SK-N-SH (cell line): ENCODE data around the gene CRYZL1. TPM values are rescaled to one million over a fixed set of nuclear protein-coding genes. Genes with fewer than 3 reads are reported as not detected.

Experiments
- CTCF ChIA-PET: fragments of 300-600, 350-600 bp; formaldehyde crosslinking; extraction: SDS; loops from one replicate; lab custom pipeline; 2021; lab: Yijun Ruan, JAX
- POLR2A ChIA-PET: fragments of 350-600 bp; sonication (Branson Sonifier 250); formaldehyde crosslinking; extraction: SDS; loops from one replicate; lab custom pipeline; 2020; ENCODE audit warnings: antibody characterized with exemption, inconsistent platforms; lab: Yijun Ruan, JAX
- DNase-seq: peaks from one replicate; pipeline ENCODE4 v3.0.0; 2012
- H2AFZ ChIP-seq: fragments of 200-600 bp; sonication (generic); 2 replicates; pipeline ENCODE4 v1.8.1; 2016; ENCODE audit warnings: antibody characterized with exemption, mild to moderate bottlenecking, low read depth
- H3F3A ChIP-seq: fragments of 200-600 bp; sonication (generic); replicated peaks from 2 replicates; pipeline ENCODE3; 2016; ENCODE audit warnings: antibody characterized with exemption, mild to moderate bottlenecking; ENCODE audit not compliant: insufficient read depth
- H3K27ac ChIP-seq, 2 experiments: fragments of 200-500 bp in 1 of 2; fragments of 200-600 bp in 1 of 2; sonication (Bioruptor generic) in 1 of 2; sonication (generic), shearing (Covaris generic) in 1 of 2; 2 replicates each; pipeline versions ENCODE4 v1.5.1 to v1.6.1; 2014 to 2016; ENCODE audit warnings: low read depth in 2 of 2, inconsistent platforms in 1 of 2, low read length in 1 of 2, mild to moderate bottlenecking in 1 of 2, mixed read lengths in 1 of 2
- H3K27me3 ChIP-seq: fragments of 200-600 bp; sonication (generic), shearing (Covaris generic); 2 replicates; pipeline ENCODE4 v1.6.1; 2016; ENCODE audit warnings: mixed run types; ENCODE audit not compliant: insufficient read depth
- H3K36me3 ChIP-seq, 2 experiments: fragments of 200-500 bp in 1 of 2; fragments of 200-600 bp in 1 of 2; sonication (Bioruptor generic) in 1 of 2; sonication (generic) in 1 of 2; replicated peaks in 1 of 2; 2 replicates each; pipeline versions ENCODE3 to v1.5.1; 2014 to 2016; ENCODE audit warnings: low read length in 1 of 2, mild to moderate bottlenecking in 1 of 2; ENCODE audit not compliant: insufficient read depth in 2 of 2, control insufficient read depth in 1 of 2
- H3K4me1 ChIP-seq, 2 experiments: fragments of 200-500 bp in 1 of 2; fragments of 200-600 bp in 1 of 2; sonication (Bioruptor generic) in 1 of 2; sonication (generic), shearing (Covaris generic) in 1 of 2; 2 replicates each; pipeline versions ENCODE4 v1.5.1 to v1.6.1; 2014 to 2016; ENCODE audit warnings: low read depth in 1 of 2, low read length in 1 of 2, mixed run types in 1 of 2; ENCODE audit not compliant: insufficient read depth in 2 of 2, control insufficient read depth in 1 of 2
- H3K4me2 ChIP-seq: fragments of 200-600 bp; sonication (generic), shearing (Covaris generic); 2 replicates; pipeline ENCODE4 v1.6.1; 2017; ENCODE audit warnings: mixed run types
- H3K4me3 ChIP-seq, 2 experiments: fragments of 200-500 bp in 1 of 2; fragments of 200-600 bp in 1 of 2; sonication (Bioruptor generic) in 1 of 2; sonication (generic), shearing (Covaris generic) in 1 of 2; 2 replicates each; pipeline versions ENCODE4 v1.5.1 to v1.8.1; 2014 to 2016; ENCODE audit warnings: low read depth in 2 of 2, inconsistent platforms in 1 of 2, low read length in 1 of 2, mild to moderate bottlenecking in 1 of 2, mixed read lengths in 1 of 2, moderate library complexity in 1 of 2
- H3K79me2 ChIP-seq: fragments of 200-600 bp; sonication (generic); 2 replicates; pipeline ENCODE4 v1.8.1; 2017; ENCODE audit warnings: mild to moderate bottlenecking; ENCODE audit not compliant: insufficient read depth
- H3K9ac ChIP-seq: fragments of 200-600 bp; sonication (generic); 2 replicates; pipeline ENCODE4 v1.6.1; 2017; ENCODE audit warnings: mixed run types
- H3K9me2 ChIP-seq: fragments of 200-600 bp; sonication (generic); 2 replicates; pipeline ENCODE4 v1.6.1; 2017; ENCODE audit warnings: mixed run types
- H3K9me3 ChIP-seq: fragments of 200-600 bp; sonication (generic); 2 replicates; pipeline ENCODE4 v1.6.1; 2017; ENCODE audit warnings: mixed run types, mild to moderate bottlenecking, moderate library complexity
- H4K20me1 ChIP-seq: fragments of 200-600 bp; sonication (generic); 2 replicates; pipeline ENCODE4 v1.6.1; 2017; ENCODE audit warnings: mild to moderate bottlenecking, mixed run types; ENCODE audit not compliant: insufficient read depth
- CHD2 ChIP-seq: fragments of 150-350 bp; IDR thresholded peaks from 2 replicates; pipeline ENCODE4 v1.6.1; 2018; ENCODE audit warnings: low read length; ENCODE audit not compliant: partially characterized antibody
- EZH2phosphoT487 ChIP-seq: fragments of 200-600 bp; sonication (generic); IDR thresholded peaks from 2 replicates; pipeline ENCODE4 v1.6.1; 2017; ENCODE audit warnings: low read depth, mixed run types, mild to moderate bottlenecking, antibody characterized with exemption, moderate library complexity, borderline replicate concordance
- FOXM1 ChIP-seq: IDR thresholded peaks from 2 replicates; pipeline ENCODE4 v1.4.0; 2012; ENCODE audit warnings: low read depth, mild to moderate bottlenecking
- NFIC ChIP-seq: IDR thresholded peaks from 2 replicates; pipeline ENCODE4 v1.4.0; 2012; ENCODE audit warnings: borderline replicate concordance
- RCOR1 ChIP-seq: fragments of 150-350 bp; IDR thresholded peaks from 2 replicates; pipeline ENCODE4 v1.6.1; 2017; ENCODE audit warnings: antibody characterized with exemption, low read length
- SIN3A ChIP-seq: IDR thresholded peaks from 2 replicates; pipeline ENCODE4 v1.6.1; 2012; ENCODE audit warnings: low read depth, mild to moderate bottlenecking, low read length, moderate library complexity, borderline replicate concordance
- SMC3 ChIP-seq: IDR thresholded peaks from 2 replicates; pipeline ENCODE4 v1.6.1; 2012; ENCODE audit warnings: low read depth, low read length, improper control_type of control experiment
- YY1 ChIP-seq: IDR thresholded peaks from 2 replicates; pipeline ENCODE4 v1.4.0; 2012; ENCODE audit warnings: low read depth, mild to moderate bottlenecking
- whole genome bisulfite sequencing: methylation state at CpG from one replicate; pipeline ENCODE4 v1.1.6; 2017; ENCODE audit warnings: low lambda C conversion rate; 5-methylcytosine and 5-hydroxymethylcytosine counted together
- polyA plus RNA-seq, 3 experiments: library from polyadenylated mRNA; depleted of rRNA; stranded (reverse); fragments of >200 nt; gene quantifications; 2 replicates each; pipeline ENCODE4 v1.2.3, GENCODE V29; 2012
- TF ChIP-seq, protein P1 (sequence below): IDR thresholded peaks from 2 replicates; pipeline ENCODE4; 2012
- TF ChIP-seq, protein P2 (sequence below): IDR thresholded peaks from 2 replicates; pipeline ENCODE4 v1.4.0; 2012; ENCODE audit warnings: low read depth
- TF ChIP-seq, protein P3 (sequence below): IDR thresholded peaks from 2 replicates; pipeline ENCODE4 v1.4.0; 2012; ENCODE audit warnings: low read depth, borderline replicate concordance

CRYZL1 gene
- polyA plus RNA-seq, 1 of the 3 experiments (the other 2 are of a cell fraction): 26.3 TPM

DNA sequence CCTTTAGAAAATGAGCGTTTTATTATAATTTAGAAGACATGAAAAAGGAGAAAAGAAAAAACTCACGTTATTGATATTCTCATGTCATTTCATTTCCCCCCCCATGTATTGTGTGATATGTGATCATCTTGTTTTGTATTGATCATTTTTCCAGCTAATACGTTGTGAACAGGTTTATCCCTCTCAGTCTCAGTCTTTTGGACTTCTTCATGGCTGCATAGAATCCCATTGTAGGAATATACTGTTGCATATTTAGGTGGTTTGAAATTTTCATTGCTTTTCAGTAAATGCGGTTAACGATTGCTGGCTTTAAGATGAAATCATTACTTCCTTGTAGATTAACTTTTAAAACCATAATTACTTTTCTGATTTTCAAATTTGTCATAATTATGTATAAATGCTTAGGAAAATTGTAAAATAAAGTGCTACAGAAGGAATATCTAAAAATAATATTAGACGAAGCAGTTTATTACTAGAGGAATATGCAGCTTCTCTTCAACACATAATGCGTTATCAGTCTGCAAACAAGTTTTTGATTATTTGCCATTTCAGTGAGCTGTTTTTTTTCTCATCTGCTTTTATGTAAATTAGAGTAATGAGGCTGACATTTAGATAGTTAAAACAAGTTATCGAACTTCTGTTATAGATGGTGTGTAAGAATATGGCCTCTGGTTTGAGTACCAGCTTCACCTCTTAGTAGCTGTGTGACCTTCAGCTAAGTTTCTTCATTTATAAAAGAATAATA, 96.9 kb downstream of the CRYZL1 start:
- ChIA-PET POLR2A (no interaction called here), CTCF (interaction anchor here (0.7 to 1.7 kb wide), 3 partner anchors 13 to 61 kb away, joined by 3 to 7 read pairs (median 3); no protein-coding TSS in a partner anchor)
- Histone ChIP-seq H3K27ac (peak overlapping the region in 1 of 2 experiments; percentile 99; a peak in 1 of 4 replicates), H2AFZ (no peak overlapping the region), H3K4me2 (peak overlapping the region; percentile 76), H4K20me1 (peaks cover 62% of the 10 kb centered on the region), H3K9me2 (no peaks in the 10 kb centered on the region), H3K9me3 (no peaks in the 10 kb centered on the region), H3K4me3 (peak overlapping the region; percentile 78), H3K4me1 (peaks cover 8 to 10% of the 10 kb centered on the region in 2 experiments; a peak in 3 of 4 replicates), H3K36me3 (peaks cover 28 to 39% of the 10 kb centered on the region in 2 experiments), H3K27me3 (no peaks in the 10 kb centered on the region), H3F3A (peaks cover 41% of the 10 kb centered on the region), H3K9ac (peak overlapping the region; percentile 97), H3K79me2 (peaks cover 90% of the 10 kb centered on the region)
- TF ChIP-seq FOXM1 (no peak), RCOR1 (no peak), YY1 (no peak), SMC3 (no peak), EZH2phosphoT487 (no peak)
- TF ChIP-seq, protein P1, sequence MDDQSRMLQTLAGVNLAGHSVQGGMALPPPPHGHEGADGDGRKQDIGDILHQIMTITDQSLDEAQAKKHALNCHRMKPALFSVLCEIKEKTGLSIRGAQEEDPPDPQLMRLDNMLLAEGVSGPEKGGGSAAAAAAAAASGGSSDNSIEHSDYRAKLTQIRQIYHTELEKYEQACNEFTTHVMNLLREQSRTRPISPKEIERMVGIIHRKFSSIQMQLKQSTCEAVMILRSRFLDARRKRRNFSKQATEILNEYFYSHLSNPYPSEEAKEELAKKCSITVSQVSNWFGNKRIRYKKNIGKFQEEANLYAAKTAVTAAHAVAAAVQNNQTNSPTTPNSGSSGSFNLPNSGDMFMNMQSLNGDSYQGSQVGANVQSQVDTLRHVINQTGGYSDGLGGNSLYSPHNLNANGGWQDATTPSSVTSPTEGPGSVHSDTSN: no peak
- TF ChIP-seq, protein P2, sequence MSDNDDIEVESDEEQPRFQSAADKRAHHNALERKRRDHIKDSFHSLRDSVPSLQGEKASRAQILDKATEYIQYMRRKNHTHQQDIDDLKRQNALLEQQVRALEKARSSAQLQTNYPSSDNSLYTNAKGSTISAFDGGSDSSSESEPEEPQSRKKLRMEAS: no peak
- TF ChIP-seq, protein P3, sequence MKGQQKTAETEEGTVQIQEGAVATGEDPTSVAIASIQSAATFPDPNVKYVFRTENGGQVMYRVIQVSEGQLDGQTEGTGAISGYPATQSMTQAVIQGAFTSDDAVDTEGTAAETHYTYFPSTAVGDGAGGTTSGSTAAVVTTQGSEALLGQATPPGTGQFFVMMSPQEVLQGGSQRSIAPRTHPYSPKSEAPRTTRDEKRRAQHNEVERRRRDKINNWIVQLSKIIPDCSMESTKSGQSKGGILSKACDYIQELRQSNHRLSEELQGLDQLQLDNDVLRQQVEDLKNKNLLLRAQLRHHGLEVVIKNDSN: no peak
- WGBS: 12% methylated on average over 8 of the region's 8 CpGs
- DNase-seq: no peak

DNA sequence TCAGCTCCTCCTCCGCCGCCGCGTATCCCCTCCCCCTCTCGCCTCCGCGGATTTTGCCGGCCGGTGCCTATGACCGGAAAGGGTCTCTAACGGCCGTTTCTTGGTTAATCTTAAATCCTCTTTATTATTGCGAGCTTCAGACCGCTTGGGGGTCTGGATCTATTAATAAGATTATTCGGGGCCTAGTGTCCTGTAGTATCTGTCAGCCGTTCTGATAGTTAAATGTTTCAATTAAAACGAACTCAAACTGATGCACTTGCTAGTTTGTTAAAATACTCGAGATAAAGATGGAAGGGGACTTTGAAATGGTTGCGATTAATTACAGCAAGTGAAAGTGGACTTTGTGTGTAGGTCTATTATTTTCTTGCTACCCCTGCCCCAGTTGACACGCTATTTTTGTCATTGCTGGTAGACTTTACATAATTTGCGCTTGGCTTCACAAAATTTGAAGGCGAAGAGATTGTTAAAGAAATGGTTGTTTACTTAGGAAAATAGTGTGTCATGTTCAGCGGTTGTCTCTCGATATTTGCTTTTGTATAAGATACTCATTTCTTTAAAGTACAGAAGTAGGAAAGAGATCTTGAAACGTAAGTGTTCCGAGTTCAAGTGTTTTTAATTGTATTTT, 97.9 kb downstream of the CRYZL1 start:
- POLR2A ChIA-PET: interaction anchor here (1.1 to 2.0 kb wide), 2 partner anchors 8 to 45 kb away, joined by 5 read pairs; partner anchors contain the start of gene DONSON
- DNase-seq: no peak

More for the DNA sequence above, 97.9 kb downstream of the CRYZL1 start:
- Histone ChIP-seq H3K36me3 (peaks cover 20 to 31% of the 10 kb centered on the region in 2 experiments), H3K79me2 (peaks cover 90% of the 10 kb centered on the region), H2AFZ (no peak overlapping the region), H4K20me1 (peaks cover 53% of the 10 kb centered on the region), H3K4me3 (peak overlapping the region; percentile 78), H3K9me2 (no peaks in the 10 kb centered on the region), H3K9me3 (no peaks in the 10 kb centered on the region), H3K27me3 (no peaks in the 10 kb centered on the region)
- TF ChIP-seq NFIC (no peak), SIN3A (0 out of 2 replicates have a peak, but pooled peaks have one; percentile 44), CHD2 (peak; percentile 20)
- TF ChIP-seq, all 33 proteins: peak for 2
- Histone ChIP-seq H3K9ac (peak overlapping the region; percentile 97), H3K4me1 (peaks cover 8 to 10% of the 10 kb centered on the region in 2 experiments; a peak in 3 of 4 replicates), H3K27ac (peak overlapping the region; percentile 99), H3K4me2 (peak overlapping the region; percentile 76), H3F3A (peaks cover 41% of the 10 kb centered on the region)
- CTCF ChIA-PET: interaction anchor here (0.7 to 1.7 kb wide), 2 partner anchors 28 to 62 kb away, joined by 3 to 6 read pairs; no protein-coding TSS in a partner anchor
- under 1% methylated on average over 26 of the region's 26 CpGs for WGBS
